Muscle layer of colon (tissue), 2 donors: ENCODE data around the gene GFOD2.
"Not testable (repeated sequence)": the region's sequence is repeated elsewhere in the genome, so short reads cannot be mapped to it uniquely, and the experiment has no call there.

Experiments
- H3K27ac ChIP-seq: one replicate; pipeline ENCODE4 v1.7.0; 2013; ENCODE audit warnings: low read depth, mild to moderate bottlenecking, low read length, moderate library complexity
- H3K27me3 ChIP-seq, 2 donors: one replicate each; pipeline ENCODE4 v1.7.0; 2013; ENCODE audit warnings: low read length in 2 of 2, mild to moderate bottlenecking in 2 of 2; ENCODE audit not compliant: insufficient read depth in 2 of 2, control insufficient read depth in 1 of 2
- H3K36me3 ChIP-seq: one replicate; pipeline ENCODE4 v1.7.0; 2013; ENCODE audit warnings: mild to moderate bottlenecking, low read length; ENCODE audit not compliant: insufficient read depth
- H3K4me1 ChIP-seq: one replicate; pipeline ENCODE4 v1.7.0; 2013; ENCODE audit warnings: mild to moderate bottlenecking, low read length; ENCODE audit not compliant: insufficient read depth
- H3K4me3 ChIP-seq, 2 donors: one replicate each; pipeline ENCODE4 v1.7.0; 2013; ENCODE audit warnings: low read length in 2 of 2, low read depth in 1 of 2, mild to moderate bottlenecking in 1 of 2, moderate library complexity in 1 of 2
- H3K9ac ChIP-seq: one replicate; pipeline ENCODE4 v1.7.0; 2013; ENCODE audit warnings: low read length
- H3K9me3 ChIP-seq: one replicate; pipeline ENCODE4 v1.7.0; 2013; ENCODE audit warnings: mild to moderate bottlenecking, low read length
- donor health status: abdominal sarcoma.
- donor health status: Adenocarcinoma of cecum.

Gene GFOD2

GRCh38 chr16:67752641-67753040 is 33.5 kb upstream of the GFOD2 start:
- Histone ChIP-seq H3K9me3 (no peaks in the 10 kb centered on the region), H3K9ac (no peak overlapping the region), H3K27me3 (no peaks in the 10 kb centered on the region), H3K4me3 (no peak overlapping the region), H3K36me3 (no peaks in the 10 kb centered on the region), H3K4me1 (no peaks in the 10 kb centered on the region), H3K27ac (no peak overlapping the region)

GRCh38 chr16:67751331-67751730 is 32.2 kb upstream of the GFOD2 start:
- H3K27me3 ChIP-seq, H3K9ac ChIP-seq, H3K9me3 ChIP-seq, H3K4me3 ChIP-seq, H3K36me3 ChIP-seq, H3K27ac ChIP-seq, H3K4me1 ChIP-seq: not testable (repeated sequence)

- Histone ChIP-seq H3K9me3 (no peaks in the 10 kb centered on the region), H3K4me1 (no peaks in the 10 kb centered on the region), H3K9ac (no peak overlapping the region), H3K36me3 (no peaks in the 10 kb centered on the region), H3K27ac (no peak overlapping the region), H3K4me3 (no peak overlapping the region), H3K27me3 (no peaks in the 10 kb centered on the region)
Measured at GRCh38 chr16:67750466-67750865, 31.4 kb upstream of the GFOD2 start.

- no peaks in the 10 kb centered on the region for H3K27me3 ChIP-seq
- no peaks in the 10 kb centered on the region for H3K9me3 ChIP-seq
- no peaks in the 10 kb centered on the region for H3K4me1 ChIP-seq
- no peak overlapping the region for H3K4me3 ChIP-seq
- H3K27ac ChIP-seq, result no peak overlapping the region
- H3K36me3 ChIP-seq, result no peaks in the 10 kb centered on the region
- H3K9ac ChIP-seq, result no peak overlapping the region
Measured at GRCh38 chr16:67749436-67750078, 30.4 kb upstream of the GFOD2 start.

GRCh38 chr16:67748834-67749233 is 29.7 kb upstream of the GFOD2 start:
- Histone ChIP-seq H3K4me3 (no peak overlapping the region), H3K36me3 (peaks cover 6% of the 10 kb centered on the region), H3K9ac (no peak overlapping the region), H3K27ac (no peak overlapping the region), H3K4me1 (no peaks in the 10 kb centered on the region), H3K9me3 (no peaks in the 10 kb centered on the region), H3K27me3 (no peaks in the 10 kb centered on the region)

- H3K27me3 ChIP-seq, result no peaks in the 10 kb centered on the region
- H3K27ac ChIP-seq, result no peak overlapping the region
- peaks cover 21% of the 10 kb centered on the region for H3K36me3 ChIP-seq
- no peaks in the 10 kb centered on the region for H3K4me1 ChIP-seq
- no peak overlapping the region for H3K9ac ChIP-seq
- H3K4me3 ChIP-seq, result no peak overlapping the region
- H3K9me3 ChIP-seq, result no peaks in the 10 kb centered on the region
Measured at GRCh38 chr16:67746846-67747245, 27.7 kb upstream of the GFOD2 start.

- no peaks in the 10 kb centered on the region for H3K27me3 ChIP-seq
- H3K4me1 ChIP-seq, result no peaks in the 10 kb centered on the region
- no peak overlapping the region for H3K9ac ChIP-seq
- peaks cover 24% of the 10 kb centered on the region for H3K36me3 ChIP-seq
- no peak overlapping the region for H3K27ac ChIP-seq
- no peaks in the 10 kb centered on the region for H3K9me3 ChIP-seq
- no peak overlapping the region for H3K4me3 ChIP-seq
Measured at GRCh38 chr16:67741118-67741517, 22.0 kb upstream of the GFOD2 start.

GRCh38 chr16:67740391-67740790 is 21.3 kb upstream of the GFOD2 start:
- Histone ChIP-seq H3K4me1 (no peaks in the 10 kb centered on the region), H3K27ac (no peak overlapping the region), H3K4me3 (no peak overlapping the region), H3K9ac (no peak overlapping the region), H3K27me3 (no peaks in the 10 kb centered on the region), H3K9me3 (no peaks in the 10 kb centered on the region), H3K36me3 (peaks cover 24% of the 10 kb centered on the region)

GRCh38 chr16:67736858-67737257 is 17.7 kb upstream of the GFOD2 start:
- Histone ChIP-seq H3K9me3 (no peaks in the 10 kb centered on the region), H3K27me3 (no peaks in the 10 kb centered on the region), H3K4me3 (no peak overlapping the region), H3K36me3 (peaks cover 8% of the 10 kb centered on the region), H3K9ac (no peak overlapping the region), H3K27ac (no peak overlapping the region), H3K4me1 (no peaks in the 10 kb centered on the region)

GRCh38 chr16:67734731-67735201 is 15.7 kb upstream of the GFOD2 start:
- H3K4me1 ChIP-seq, result no peaks in the 10 kb centered on the region
- peaks cover 24% of the 10 kb centered on the region for H3K36me3 ChIP-seq
- no peak overlapping the region for H3K9ac ChIP-seq
- no peaks in the 10 kb centered on the region for H3K27me3 ChIP-seq
- H3K9me3 ChIP-seq, result no peaks in the 10 kb centered on the region
- no peak overlapping the region for H3K4me3 ChIP-seq
- no peak overlapping the region for H3K27ac ChIP-seq

GRCh38 chr16:67733734-67734470 is 14.8 kb upstream of the GFOD2 start:
- H3K36me3 ChIP-seq, result peaks cover 33% of the 10 kb centered on the region
- H3K27me3 ChIP-seq, result no peaks in the 10 kb centered on the region

GRCh38 chr16:67731753-67732095 is 12.6 kb upstream of the GFOD2 start:
- H3K4me3 ChIP-seq, result no peak overlapping the region
- H3K27me3 ChIP-seq, result no peaks in the 10 kb centered on the region
- H3K9ac ChIP-seq, result no peak overlapping the region
- no peaks in the 10 kb centered on the region for H3K9me3 ChIP-seq
- H3K27ac ChIP-seq, result no peak overlapping the region
- peaks cover 51% of the 10 kb centered on the region for H3K36me3 ChIP-seq
- no peaks in the 10 kb centered on the region for H3K4me1 ChIP-seq

More at GRCh38 chr16:67733734-67734470, 14.8 kb upstream of the GFOD2 start:
- no peaks in the 10 kb centered on the region for H3K9me3 ChIP-seq
- no peak overlapping the region for H3K27ac ChIP-seq
- no peaks in the 10 kb centered on the region for H3K4me1 ChIP-seq
- no peak overlapping the region for H3K4me3 ChIP-seq
- H3K9ac ChIP-seq, result no peak overlapping the region
